Smooth muscle cell (in vitro differentiated cells): ENCODE measurements around the gene AHI1. TPM values are rescaled to one million over a fixed set of nuclear protein-coding genes. Genes with fewer than 3 reads are reported as not detected.

Experiments used
- DNase-seq: peaks from one replicate; lab custom pipeline; 2025; ENCODE audit not compliant: unreplicated experiment; lab: John Stamatoyannopoulos, UW
- H2AFZ ChIP-seq: fragments of 200-600 bp; sonication (generic); 2 replicates; pipeline ENCODE4 v1.6.0; 2016; ENCODE audit warnings: antibody characterized with exemption, low read depth, mild to moderate bottlenecking
- H3F3A ChIP-seq: fragments of 200-600 bp; sonication (generic); 2 replicates; pipeline ENCODE4 v1.6.0; 2017; ENCODE audit warnings: antibody characterized with exemption, low read depth
- H3K27ac ChIP-seq: fragments of 200-600 bp; sonication (generic); 2 replicates; pipeline ENCODE4 v1.5.1; 2016; ENCODE audit warnings: low read depth, mild to moderate bottlenecking
- H3K27me3 ChIP-seq: fragments of 200-600 bp; sonication (generic); 2 replicates; pipeline ENCODE4 v1.6.1; 2016; ENCODE audit warnings: low read depth, mild to moderate bottlenecking
- H3K36me3 ChIP-seq: fragments of 200-600 bp; sonication (generic); 2 replicates; pipeline ENCODE4 v1.5.1; 2016; ENCODE audit warnings: low read depth
- H3K4me1 ChIP-seq: fragments of 200-600 bp; sonication (generic); 2 replicates; pipeline ENCODE4 v1.5.1; 2016; ENCODE audit warnings: low read depth
- H3K4me2 ChIP-seq: fragments of 200-600 bp; sonication (generic); 2 replicates; pipeline ENCODE4 v1.6.0; 2016; ENCODE audit warnings: mild to moderate bottlenecking
- H3K4me3 ChIP-seq: fragments of 200-600 bp; sonication (generic); 2 replicates; pipeline ENCODE4 v1.5.1; 2016; ENCODE audit warnings: mild to moderate bottlenecking
- H3K79me2 ChIP-seq: fragments of 200-600 bp; sonication (generic); 2 replicates; pipeline ENCODE4 v1.6.0; 2016; ENCODE audit warnings: low read depth, mild to moderate bottlenecking
- H3K9ac ChIP-seq: fragments of 200-600 bp; sonication (generic); 2 replicates; pipeline ENCODE4 v1.6.0; 2016; ENCODE audit warnings: low read depth
- H3K9me3 ChIP-seq: fragments of 200-600 bp; sonication (generic); replicated peaks from 2 replicates; pipeline ENCODE4 v1.5.1; 2016; ENCODE audit warnings: low read depth
- H4K20me1 ChIP-seq: fragments of 200-600 bp; sonication (generic); 2 replicates; pipeline ENCODE4 v1.6.0; 2016; ENCODE audit warnings: low read depth
- CTCF ChIP-seq: fragments of 200-600 bp; sonication (generic); IDR thresholded peaks from 2 replicates; pipeline ENCODE4 v1.5.1; 2017; ENCODE audit warnings: borderline replicate concordance, mild to moderate bottlenecking, antibody characterized with exemption; ENCODE audit not compliant: insufficient read depth, poor library complexity, severe bottlenecking
- WGBS: methylation state at CpG from one replicate; pipeline ENCODE4 v1.1.7; 2016; ENCODE audit warnings: low lambda C conversion rate; 5-methylcytosine and 5-hydroxymethylcytosine counted together
- polyA plus RNA-seq: library from polyadenylated mRNA; unstranded; fragments of >200 nt; fragmentation: Nextera tagmentation; extraction: Ambion mirVana; gene quantifications from 2 replicates; pipeline ENCODE4 v1.2.1, GENCODE V29; 2016
- total RNA-seq: library from RNA; depleted of rRNA; stranded (reverse); fragments of >200 nt; gene quantifications from 2 replicates; pipeline ENCODE4 v1.2.3, GENCODE V29; 2014

The AHI1 gene
- total and polyA plus RNA-seq, 2 experiments from 2014 or later = 16.0 to 18.8 TPM

GRCh38 chr6:135383301-135383700, 114.2 kb downstream of the AHI1 start:
- no peaks in the 10 kb centered on the region for H4K20me1 ChIP-seq
- no peaks in the 10 kb centered on the region for H3K27me3 ChIP-seq
- H3K4me3 ChIP-seq = no peak overlapping the region
- no peaks in the 10 kb centered on the region for H3F3A ChIP-seq
- no peak overlapping the region for H2AFZ ChIP-seq
- DNase-seq = no peak
- TF ChIP-seq CTCF = no peak
- H3K36me3 ChIP-seq = no peaks in the 10 kb centered on the region
- H3K79me2 ChIP-seq = no peaks in the 10 kb centered on the region
- H3K9ac ChIP-seq = no peak overlapping the region
- no peaks in the 10 kb centered on the region for H3K9me3 ChIP-seq
- H3K4me1 ChIP-seq = no peaks in the 10 kb centered on the region
- no peak overlapping the region for H3K27ac ChIP-seq
- H3K4me2 ChIP-seq = no peak overlapping the region
- WGBS = 89% methylated on average over 2 of the region's 2 CpGs

- DNase-seq = no peak
- no peak for TF ChIP-seq CTCF
- Histone ChIP-seq H3K4me2 (no peak overlapping the region), H3K79me2 (no peaks in the 10 kb centered on the region), H3K27me3 (no peaks in the 10 kb centered on the region), H3K4me3 (no peak overlapping the region), H4K20me1 (no peaks in the 10 kb centered on the region), H3K4me1 (no peaks in the 10 kb centered on the region), H3F3A (no peaks in the 10 kb centered on the region), H3K9ac (no peak overlapping the region), H3K9me3 (no peaks in the 10 kb centered on the region), H2AFZ (no peak overlapping the region), H3K36me3 (no peaks in the 10 kb centered on the region), H3K27ac (no peak overlapping the region)
- WGBS = 41% methylated on average over 2 of the region's 2 CpGs
Observed at GRCh38 chr6:135382182-135382628, 115.3 kb downstream of the AHI1 start.

- Histone ChIP-seq H3K4me3 (no peak overlapping the region), H3F3A (no peaks in the 10 kb centered on the region), H3K4me2 (no peak overlapping the region), H3K9ac (no peak overlapping the region), H3K36me3 (no peaks in the 10 kb centered on the region), H3K79me2 (no peaks in the 10 kb centered on the region), H3K27ac (no peak overlapping the region), H2AFZ (no peak overlapping the region), H3K27me3 (no peaks in the 10 kb centered on the region), H3K4me1 (no peaks in the 10 kb centered on the region), H3K9me3 (no peaks in the 10 kb centered on the region), H4K20me1 (no peaks in the 10 kb centered on the region)
- no peak for TF ChIP-seq CTCF
- DNase-seq = no peak
Observed at GRCh38 chr6:135380793-135381192, 116.7 kb downstream of the AHI1 start.

- no peaks in the 10 kb centered on the region for H3K79me2 ChIP-seq
- no peak for DNase-seq
- no peak overlapping the region for H3K9ac ChIP-seq
- no peaks in the 10 kb centered on the region for H3K4me1 ChIP-seq
- no peaks in the 10 kb centered on the region for H4K20me1 ChIP-seq
- H3K4me2 ChIP-seq = no peak overlapping the region
- no peak for TF ChIP-seq CTCF
- no peaks in the 10 kb centered on the region for H3K36me3 ChIP-seq
- H2AFZ ChIP-seq = no peak overlapping the region
- no peak overlapping the region for H3K4me3 ChIP-seq
- H3K9me3 ChIP-seq = no peaks in the 10 kb centered on the region
- H3K27ac ChIP-seq = no peak overlapping the region
- no peaks in the 10 kb centered on the region for H3F3A ChIP-seq
- no peaks in the 10 kb centered on the region for H3K27me3 ChIP-seq
Observed at GRCh38 chr6:135379647-135380046, 117.9 kb downstream of the AHI1 start.
